GM12891 (cell line): ENCODE results near the gene GLIPR2.

Experiments
- PAX5 ChIP-seq: IDR thresholded peaks from 2 replicates; pipeline ENCODE4 v1.6.1; 2011; ENCODE audit warnings: low read length, moderate library complexity, mild to moderate bottlenecking; ENCODE audit not compliant: insufficient read depth, severe bottlenecking
- POLR2A ChIP-seq: IDR thresholded peaks from 2 replicates; pipeline ENCODE4 v1.6.1; 2011; ENCODE audit warnings: low read depth, low read length, control low read depth
- POLR2AphosphoS5 ChIP-seq: IDR thresholded peaks from 2 replicates; pipeline ENCODE4 v1.6.1; 2011; ENCODE audit warnings: low read depth, low read length, control low read depth
- POU2F2 ChIP-seq: IDR thresholded peaks from 2 replicates; pipeline ENCODE4 v1.6.1; 2011; ENCODE audit warnings: low read depth, mild to moderate bottlenecking, control low read depth, low read length, moderate library complexity
- SPI1 ChIP-seq: IDR thresholded peaks from 2 replicates; pipeline ENCODE4 v1.6.1; 2011; ENCODE audit warnings: low read depth, low read length, control low read depth
- TAF1 ChIP-seq: IDR thresholded peaks from 2 replicates; pipeline ENCODE4 v1.6.1; 2011; ENCODE audit warnings: low read depth, low read length, control low read depth

GRCh38 chr9:36119476-36119875 is 17.1 kb upstream of the GLIPR2 start:
- TF ChIP-seq POLR2A, result no peak
- no peak for TF ChIP-seq TAF1
- TF ChIP-seq SPI1, result no peak
- no peak for TF ChIP-seq POU2F2
- no peak for TF ChIP-seq POLR2AphosphoS5
- TF ChIP-seq PAX5, result no peak
